GM23338 (cell line): Measurements from ENCODE around the gene GBF1. TPM values are rescaled to one million over a fixed set of nuclear protein-coding genes. Genes with fewer than 3 reads are reported as not detected.

ENCODE experiments used
- ATAC-seq: fragments of 200-7000 bp; cut with Tn5 transposase; 3 replicates; pipeline ENCODE4 v1.9.1; 2020
- DNase-seq: peaks from one replicate; pipeline ENCODE4 v3.0.0-alpha.2; 2015; ENCODE audit warnings: low spot score
- H2AFZ ChIP-seq: fragments of 200-600 bp; sonication (generic); 2 replicates; pipeline ENCODE4 v1.8.0; 2016; ENCODE audit warnings: antibody characterized with exemption, mild to moderate bottlenecking, moderate library complexity
- H3F3A ChIP-seq: fragments of 200-600 bp; sonication (generic); replicated peaks from 2 replicates; pipeline ENCODE4 v1.8.0; 2017; ENCODE audit warnings: antibody characterized with exemption, mixed run types, low read depth
- H3K27ac ChIP-seq: fragments of 200-600 bp; sonication (generic); 2 replicates; pipeline ENCODE4 v1.6.1; 2016; ENCODE audit warnings: low read depth
- H3K27me3 ChIP-seq: fragments of 200-600 bp; sonication (generic); 2 replicates; pipeline ENCODE4 v1.8.0; 2016; ENCODE audit warnings: mild to moderate bottlenecking, mixed run types, moderate library complexity; ENCODE audit not compliant: insufficient read depth
- H3K36me3 ChIP-seq: fragments of 200-600 bp; sonication (generic); 2 replicates; pipeline ENCODE4 v1.8.0; 2016; ENCODE audit warnings: mild to moderate bottlenecking; ENCODE audit not compliant: insufficient read depth
- H3K4me1 ChIP-seq: fragments of 200-600 bp; sonication (generic); 2 replicates; pipeline ENCODE4 v1.8.0; 2016; ENCODE audit warnings: mild to moderate bottlenecking, moderate library complexity; ENCODE audit not compliant: insufficient read depth
- H3K4me2 ChIP-seq: fragments of 200-600 bp; sonication (generic); 2 replicates; pipeline ENCODE4 v1.7.1; 2017; ENCODE audit warnings: mixed run types
- H3K4me3 ChIP-seq: fragments of 200-600 bp; sonication (generic); 2 replicates; pipeline ENCODE4 v1.6.1; 2016; ENCODE audit warnings: mixed run types
- H3K79me2 ChIP-seq: fragments of 200-600 bp; sonication (generic); replicated peaks from 2 replicates; pipeline ENCODE4 v1.8.0; 2017; ENCODE audit warnings: mild to moderate bottlenecking; ENCODE audit not compliant: insufficient read depth
- H3K9me2 ChIP-seq: fragments of 200-600 bp; sonication (generic); 2 replicates; pipeline ENCODE4 v1.8.0; 2017; ENCODE audit not compliant: insufficient read depth
- H4K20me1 ChIP-seq: fragments of 200-600 bp; sonication (generic); replicated peaks from 2 replicates; pipeline ENCODE4 v1.8.0; 2017; ENCODE audit warnings: mild to moderate bottlenecking; ENCODE audit not compliant: insufficient read depth
- H3K27ac Mint-ChIP-seq: 2 replicates; pipeline ENCODE4 v1.8.0; 2020; ENCODE audit warnings: inconsistent platforms, mild to moderate bottlenecking, moderate library complexity, mixed read lengths
- H3K27me3 Mint-ChIP-seq: 3 replicates; pipeline ENCODE4 v1.8.0; 2022; ENCODE audit warnings: low read depth, mild to moderate bottlenecking, moderate library complexity, mixed read lengths, inconsistent platforms; ENCODE audit not compliant: insufficient read depth, poor library complexity
- H3K36me3 Mint-ChIP-seq: 3 replicates; pipeline ENCODE4 v1.8.0; 2021; ENCODE audit warnings: low read depth, mild to moderate bottlenecking, inconsistent platforms, moderate library complexity, mixed read lengths
- H3K4me1 Mint-ChIP-seq: 3 replicates; pipeline ENCODE4 v1.8.0; 2020; ENCODE audit warnings: mild to moderate bottlenecking, inconsistent platforms, mixed read lengths
- H3K4me3 Mint-ChIP-seq: 3 replicates; pipeline ENCODE4 v1.8.0; 2021; ENCODE audit warnings: moderate library complexity, mild to moderate bottlenecking, inconsistent platforms, mixed read lengths
- H3K9me3 Mint-ChIP-seq: 3 replicates; pipeline ENCODE4 v1.8.0; 2020; ENCODE audit warnings: moderate library complexity, mild to moderate bottlenecking, inconsistent platforms, mixed read lengths
- CTCF ChIP-seq, 2 experiments: fragments of 200-600 bp in 1 of 2; sonication (generic) in 1 of 2; conservative IDR thresholded peaks; 2 replicates each; pipeline versions ENCODE4 v1.5.1 to v1.6.1; 2016 to 2017; ENCODE audit warnings: antibody characterized with exemption in 2 of 2, low read depth in 2 of 2, mild to moderate bottlenecking in 2 of 2, moderate library complexity in 1 of 2
- EZH2 ChIP-seq: fragments of 200-600 bp; sonication (generic); IDR thresholded peaks from one replicate; pipeline ENCODE4 v1.8.0; 2017; ENCODE audit warnings: antibody characterized with exemption, mild to moderate bottlenecking, low read depth; ENCODE audit not compliant: unreplicated experiment
- EZH2phosphoT487 ChIP-seq: fragments of 200-600 bp; sonication (generic); IDR thresholded peaks from one replicate; pipeline ENCODE4 v1.8.1; 2018; ENCODE audit warnings: antibody characterized with exemption; ENCODE audit not compliant: unreplicated experiment
- JUNB ChIP-seq: IDR thresholded peaks from one replicate; pipeline ENCODE4 v1.6.1; 2016; ENCODE audit warnings: antibody characterized with exemption; ENCODE audit not compliant: unreplicated experiment
- NANOG ChIP-seq: IDR thresholded peaks from 2 replicates; pipeline ENCODE4 v1.6.1; 2016; ENCODE audit warnings: antibody characterized with exemption, borderline replicate concordance
- REST ChIP-seq: IDR thresholded peaks from one replicate; pipeline ENCODE4 v1.6.1; 2018; ENCODE audit warnings: antibody characterized with exemption; ENCODE audit not compliant: unreplicated experiment
- STAT1 ChIP-seq: IDR thresholded peaks from one replicate; pipeline ENCODE4 v1.6.1; 2016; ENCODE audit warnings: antibody characterized with exemption; ENCODE audit not compliant: unreplicated experiment
- ZNF114 ChIP-seq: fragments of 250-450 bp; sonication (Bioruptor Pico); IDR thresholded peaks from 2 replicates; pipeline ENCODE4 v1.5.0; 2020; ENCODE audit warnings: mild to moderate bottlenecking, moderate library complexity
- ZNF331 ChIP-seq: fragments of 250-450 bp; sonication (Bioruptor Pico); IDR thresholded peaks from 2 replicates; pipeline ENCODE4 v1.5.0; 2020; ENCODE audit warnings: low read depth, mild to moderate bottlenecking, moderate library complexity
- ZNF462 ChIP-seq: fragments of 250-450 bp; sonication (Bioruptor Pico); IDR thresholded peaks from 2 replicates; pipeline ENCODE4 v1.5.0; 2020; ENCODE audit warnings: mild to moderate bottlenecking, moderate library complexity
- polyA plus RNA-seq: library from polyadenylated mRNA; unstranded; fragments of >200 nt; fragmentation: Nextera tagmentation; extraction: Ambion mirVana; gene quantifications from 2 replicates; pipeline ENCODE4 v1.2.1, GENCODE V29; 2016
- total RNA-seq: library from RNA; depleted of rRNA; stranded (reverse); fragments of >200 nt; shearing (Covaris generic); gene quantifications from 2 replicates; pipeline ENCODE4 v1.2.3, GENCODE V29; 2014

The GBF1 gene
- total and polyA plus RNA-seq, 2 experiments from 2014 or later = 6.5 to 27.2 TPM

GRCh38 chr10:102354451-102354850 is 109.1 kb downstream of the GBF1 start (continued):
- no peak for TF ChIP-seq ZNF331
- TF ChIP-seq EZH2phosphoT487 = no peak
- no peak for TF ChIP-seq NANOG
- TF ChIP-seq ZNF114 (CRISPR knock-in tag) = no peak
- no peak for TF ChIP-seq CTCF (conservative IDR thresholded peaks at IDR 0.05; ENCODE audit: low read depth in 2 of 2)

GRCh38 chr10:102358712-102359382 is 113.5 kb downstream of the GBF1 start:
- peaks cover 30% of the 10 kb centered on the region for H3K36me3 Mint-ChIP-seq
- H3K4me2 ChIP-seq = no peak overlapping the region
- H3K9me3 Mint-ChIP-seq = no peaks in the 10 kb centered on the region
- no peaks in the 10 kb centered on the region for H3K79me2 ChIP-seq
- no peaks in the 10 kb centered on the region for H3K9me2 ChIP-seq
- no peak overlapping the region for H3K4me3 ChIP-seq
- ATAC-seq (no peak), DNase-seq (no peak)
- H4K20me1 ChIP-seq = peaks cover 5% of the 10 kb centered on the region
- H3K36me3 ChIP-seq = 0 out of 2 replicates have a peak, but pooled peaks cover 6% of the 10 kb centered on the region
- H3K27me3 ChIP-seq = no peaks in the 10 kb centered on the region
- no peaks in the 10 kb centered on the region for H3K27me3 Mint-ChIP-seq
- no peaks in the 10 kb centered on the region for H3K4me1 Mint-ChIP-seq
- no peak overlapping the region for H3K27ac Mint-ChIP-seq
- no peaks in the 10 kb centered on the region; the same call in 1 of the 2 replicates for H3F3A ChIP-seq
- no peak overlapping the region for H2AFZ ChIP-seq
- H3K4me1 ChIP-seq = no peaks in the 10 kb centered on the region
- no peak overlapping the region for H3K27ac ChIP-seq
- H3K4me3 Mint-ChIP-seq = no peak overlapping the region
- TF ChIP-seq NANOG (no peak), EZH2phosphoT487 (no peak), CTCF (conservative IDR thresholded peaks at IDR 0.05; ENCODE audit: low read depth in 2 of 2) (no peak), ZNF462 (no peak), REST (no peak), EZH2 (no peak), JUNB (no peak), STAT1 (no peak)
